NCI-H446 (cell line): ENCODE results near the gene LCOR.
"Not testable (repeated sequence)": the region's sequence is repeated elsewhere in the genome, so short reads cannot be mapped to it uniquely, and the experiment has no call there.

Source experiments
- DNase-seq, 2 experiments: peaks; one replicate each; lab custom pipeline; 2025; lab: John Stamatoyannopoulos, UW

LCOR gene

GRCh38 chr10:97032624-97033023 is 200.5 kb downstream of the LCOR start:
- no peak for DNase-seq

GRCh38 chr10:97033841-97034240 is 201.7 kb downstream of the LCOR start:
- not testable (repeated sequence) for DNase-seq

DNA sequence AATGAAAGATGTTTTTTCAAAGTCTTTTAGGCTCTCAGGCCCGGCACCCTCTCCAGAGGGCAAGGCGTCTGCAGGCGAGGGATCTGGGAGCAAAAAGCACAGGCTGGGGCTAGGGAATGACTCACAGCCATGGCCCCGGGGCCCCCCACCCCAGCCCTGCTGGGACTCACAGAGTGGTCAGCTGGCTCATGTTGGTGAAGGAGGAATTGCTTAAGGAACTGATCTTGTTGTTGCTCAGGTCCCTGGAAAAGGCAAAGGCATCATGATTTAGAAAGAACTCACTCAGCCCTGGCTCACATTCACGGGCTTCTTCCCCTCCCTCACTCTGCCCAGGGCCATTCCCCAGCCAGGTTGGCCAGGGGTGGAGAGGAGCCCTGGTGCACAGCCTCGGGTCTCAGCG is 202.2 kb downstream of the LCOR start:
- DNase-seq, result no peak

DNA sequence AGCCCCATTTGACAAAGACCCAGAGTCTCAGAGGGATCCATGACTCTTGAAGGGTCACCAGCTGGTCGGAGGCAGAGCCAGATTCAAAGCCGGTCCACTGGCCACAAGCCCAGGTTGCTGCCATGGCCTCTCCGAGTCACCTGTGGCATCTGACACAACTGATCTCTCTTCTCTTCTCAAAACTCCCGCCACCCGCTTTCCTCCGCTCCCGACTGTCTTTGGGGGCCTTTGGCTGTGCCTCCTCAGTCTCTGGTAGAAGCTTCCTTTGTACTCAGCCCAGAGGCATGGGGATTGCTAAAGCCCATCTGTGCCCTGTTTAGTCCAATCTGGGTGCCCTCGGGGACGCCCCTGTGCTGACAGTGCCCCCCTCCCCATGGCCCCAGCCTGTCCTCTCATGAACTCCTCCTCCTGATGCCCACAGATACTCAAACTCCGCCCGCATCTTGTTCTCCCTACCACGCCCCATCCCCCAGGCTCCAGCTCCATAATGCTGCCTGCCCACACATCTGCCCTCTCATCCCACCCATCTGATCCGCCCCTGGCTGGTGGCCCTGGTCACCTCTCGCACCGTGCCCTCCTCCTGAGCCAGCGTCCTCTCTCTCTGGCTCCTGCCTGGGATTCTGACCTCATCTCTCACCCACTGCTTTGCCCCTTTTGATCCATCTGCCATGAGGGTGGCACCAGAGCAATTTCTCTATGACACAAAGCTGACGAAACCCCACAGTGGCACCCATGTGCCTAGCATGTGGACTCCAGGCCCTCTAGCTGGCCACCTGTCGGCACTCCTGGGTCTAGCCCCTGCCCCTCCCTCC is 203.1 kb downstream of the LCOR start:
- DNase-seq, result no peak

GRCh38 chr10:97037365-97038361 is 205.6 kb downstream of the LCOR start:
- DNase-seq, result peak; percentile 61 to 80

DNA sequence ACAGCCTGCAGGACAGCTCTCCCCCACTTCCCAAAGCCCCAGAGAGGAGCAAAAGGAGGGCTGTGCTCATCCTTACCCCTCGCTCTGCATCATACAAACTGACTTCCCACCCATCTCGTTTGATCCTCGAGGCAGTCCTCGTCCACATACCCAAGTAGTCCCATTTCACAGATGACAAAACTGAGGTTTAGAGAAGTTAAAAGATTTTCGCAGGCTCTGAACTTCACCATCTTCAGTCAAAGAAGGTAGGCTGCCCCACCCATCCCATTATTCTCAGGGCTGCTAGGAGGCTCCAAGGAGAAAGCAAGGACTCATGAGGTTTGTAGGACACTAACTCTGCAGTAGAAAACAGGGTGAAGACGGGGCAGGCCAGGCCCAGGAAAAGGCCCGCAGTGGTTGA is 206.6 kb downstream of the LCOR start:
- DNase-seq, result no peak

DNA sequence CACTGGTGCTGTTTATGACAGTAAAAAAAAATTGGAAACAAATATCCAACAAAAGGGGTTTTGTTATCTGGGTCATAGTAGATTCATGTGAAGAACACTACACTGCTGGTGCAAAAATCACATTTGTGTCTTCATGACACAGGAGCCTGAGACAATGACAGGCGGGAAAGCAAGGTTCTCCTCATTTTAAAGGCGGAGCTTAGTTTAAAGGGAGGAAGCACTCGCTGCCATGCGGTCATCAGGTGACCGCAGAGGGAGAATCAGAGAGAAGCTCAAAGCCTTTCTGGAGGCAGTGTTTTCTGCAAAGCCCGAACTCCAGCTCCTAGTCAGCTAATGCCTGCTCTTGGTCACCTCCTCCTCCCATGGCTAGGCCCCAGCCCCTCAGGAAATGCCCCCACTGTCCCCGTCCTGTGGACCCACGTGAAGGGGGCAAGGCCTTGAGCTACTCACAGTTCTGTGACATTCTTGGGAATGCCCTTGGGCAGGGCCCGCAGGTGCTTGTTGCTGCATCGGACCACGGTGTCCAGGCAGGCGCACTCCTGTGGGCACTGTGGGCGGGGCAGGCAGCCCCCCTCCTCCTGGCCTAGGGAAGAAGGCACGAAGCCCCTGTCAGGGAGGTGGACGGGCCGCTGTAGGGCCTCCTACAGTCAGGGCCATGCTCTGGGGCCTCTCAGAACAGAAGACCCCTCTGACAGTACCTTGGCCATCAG is 207.6 kb downstream of the LCOR start:
- DNase-seq, result no peak

DNA sequence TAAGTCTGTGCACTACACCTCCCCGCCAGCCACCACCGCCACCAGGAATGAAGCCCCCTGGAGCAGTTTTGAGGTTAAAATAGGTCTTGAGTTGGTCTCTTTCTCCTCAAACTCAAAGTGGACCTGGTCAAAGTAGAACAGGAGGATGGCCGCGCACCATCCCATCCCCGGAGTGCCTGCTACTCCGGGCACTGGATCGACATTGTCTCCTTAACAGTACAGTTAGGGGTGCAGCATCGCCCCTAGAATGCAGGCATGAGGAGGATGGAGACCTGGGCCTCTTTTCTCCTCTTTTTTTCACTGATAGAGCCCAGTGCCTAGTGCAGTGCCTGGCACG is 208.1 kb downstream of the LCOR start:
- DNase-seq, result no peak

DNA sequence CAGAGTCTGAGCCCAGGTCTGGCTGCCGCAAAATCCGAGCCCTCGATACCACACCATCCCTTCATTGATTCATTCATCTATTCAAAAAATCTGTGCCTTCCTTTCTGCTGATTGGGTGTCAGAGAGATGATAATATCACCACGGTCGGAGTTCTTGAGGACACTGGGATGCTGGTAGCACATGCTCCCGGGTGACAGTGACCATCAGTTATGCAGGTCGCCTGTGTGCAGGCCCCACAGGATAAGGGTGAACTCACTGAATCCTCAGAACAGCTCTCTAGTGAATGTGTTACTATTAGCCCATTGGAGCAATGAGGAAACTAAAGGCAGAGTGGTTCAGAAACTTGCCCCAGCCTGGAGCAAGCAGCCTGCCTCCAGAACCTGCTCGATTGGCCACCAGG is 208.6 kb downstream of the LCOR start:
- no peak for DNase-seq

- no peak for DNase-seq
Measured at GRCh38 chr10:97042081-97042480, 210.0 kb downstream of the LCOR start.

DNA sequence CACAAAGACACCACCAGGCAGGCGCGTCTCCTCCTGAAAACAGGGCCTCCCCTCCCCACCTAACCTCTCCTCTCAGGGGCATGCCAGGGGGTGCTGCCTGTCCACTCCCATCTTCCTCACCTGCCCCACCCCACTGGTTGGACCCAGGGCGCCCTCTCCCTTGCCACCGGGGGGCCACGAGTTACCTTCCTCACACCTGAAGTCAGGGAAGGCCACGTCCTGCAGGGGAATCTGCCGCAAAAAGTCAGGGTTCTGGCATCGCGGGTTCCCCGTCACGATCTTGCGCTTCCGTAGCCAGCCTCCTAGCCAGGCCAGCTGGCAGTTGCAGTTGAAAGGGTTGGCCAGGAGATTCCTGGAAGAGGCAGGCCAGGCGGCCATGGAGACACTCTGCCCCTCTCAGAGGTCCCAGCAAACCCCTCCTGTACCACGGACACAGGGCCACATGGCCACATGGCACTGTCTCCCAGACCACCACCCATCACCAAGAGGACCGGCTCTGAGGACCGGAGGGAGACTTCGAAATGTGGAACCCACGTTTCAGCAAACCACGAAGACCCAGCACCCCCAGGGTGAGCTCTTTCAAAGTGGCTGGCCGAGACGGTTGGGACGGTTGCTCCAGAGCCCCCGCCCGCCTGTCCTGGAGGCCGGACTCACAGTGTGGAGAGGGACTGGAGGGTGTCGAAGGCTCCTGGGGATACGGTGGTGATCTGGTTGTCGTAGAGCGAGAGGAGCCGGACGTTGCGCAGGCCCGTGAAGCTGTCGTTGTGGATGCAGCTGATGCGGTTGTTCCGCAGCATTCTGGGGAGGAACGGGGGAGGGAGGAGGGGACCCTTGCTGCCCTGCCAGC is 210.8 kb downstream of the LCOR start:
- DNase-seq, result no peak

- no peak for DNase-seq
Measured at GRCh38 chr10:97043563-97043855, 211.4 kb downstream of the LCOR start.
